GM12864 (cell line): Measurements from ENCODE around the gene IFI16.
"Not testable (repeated sequence)": the region's sequence is repeated elsewhere in the genome, so short reads cannot be mapped to it uniquely, and the experiment has no call there.

Experiments
- DNase-seq: peaks from one replicate; pipeline ENCODE4 v3.0.0-alpha.2; 2011; ENCODE audit warnings: low read depth
- H3K4me3 ChIP-seq: 2 replicates; pipeline ENCODE4 v1.5.1; 2011; ENCODE audit warnings: mild to moderate bottlenecking, low read depth, low read length, control low read depth
- TF ChIP-seq, protein P1 (sequence below): IDR thresholded peaks from 2 replicates; pipeline ENCODE4 v1.5.1; 2011; ENCODE audit warnings: low read depth, mild to moderate bottlenecking, moderate library complexity, low read length, control low read depth, inconsistent platforms; ENCODE audit errors: missing control alignments

IFI16 gene

DNA sequence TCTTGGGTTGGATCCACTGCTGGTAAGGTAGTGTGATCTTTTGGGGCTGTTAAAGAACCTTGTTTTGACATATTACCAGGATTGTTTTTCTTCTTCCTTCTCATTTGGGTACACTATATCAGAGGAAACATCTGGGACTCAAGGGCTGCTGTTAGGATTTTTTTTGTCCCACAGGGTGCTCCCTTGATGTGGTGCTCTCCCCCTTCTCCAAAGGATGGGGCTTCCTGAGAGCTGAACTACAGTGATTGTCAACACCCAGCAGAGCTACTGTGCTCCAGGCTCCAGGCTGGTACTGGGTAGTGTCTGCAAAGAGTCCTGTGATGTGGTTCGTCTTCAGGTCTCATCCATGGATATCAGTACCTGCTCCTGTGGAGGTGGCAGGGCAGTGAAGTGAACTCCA lies 20.6 kb downstream of the IFI16 start:
- no peak overlapping the region for H3K4me3 ChIP-seq
- no peak for DNase-seq
- TF ChIP-seq, protein P1, sequence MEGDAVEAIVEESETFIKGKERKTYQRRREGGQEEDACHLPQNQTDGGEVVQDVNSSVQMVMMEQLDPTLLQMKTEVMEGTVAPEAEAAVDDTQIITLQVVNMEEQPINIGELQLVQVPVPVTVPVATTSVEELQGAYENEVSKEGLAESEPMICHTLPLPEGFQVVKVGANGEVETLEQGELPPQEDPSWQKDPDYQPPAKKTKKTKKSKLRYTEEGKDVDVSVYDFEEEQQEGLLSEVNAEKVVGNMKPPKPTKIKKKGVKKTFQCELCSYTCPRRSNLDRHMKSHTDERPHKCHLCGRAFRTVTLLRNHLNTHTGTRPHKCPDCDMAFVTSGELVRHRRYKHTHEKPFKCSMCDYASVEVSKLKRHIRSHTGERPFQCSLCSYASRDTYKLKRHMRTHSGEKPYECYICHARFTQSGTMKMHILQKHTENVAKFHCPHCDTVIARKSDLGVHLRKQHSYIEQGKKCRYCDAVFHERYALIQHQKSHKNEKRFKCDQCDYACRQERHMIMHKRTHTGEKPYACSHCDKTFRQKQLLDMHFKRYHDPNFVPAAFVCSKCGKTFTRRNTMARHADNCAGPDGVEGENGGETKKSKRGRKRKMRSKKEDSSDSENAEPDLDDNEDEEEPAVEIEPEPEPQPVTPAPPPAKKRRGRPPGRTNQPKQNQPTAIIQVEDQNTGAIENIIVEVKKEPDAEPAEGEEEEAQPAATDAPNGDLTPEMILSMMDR = no peak

GRCh38 chr1:159030877-159031447 lies 21.3 kb downstream of the IFI16 start:
- TF ChIP-seq, protein P1 = no peak
- H3K4me3 ChIP-seq = no peak overlapping the region
- no peak for DNase-seq

- no peak overlapping the region for H3K4me3 ChIP-seq
- TF ChIP-seq, protein P1 = no peak
- no peak for DNase-seq
Measured at GRCh38 chr1:159040206-159040605, 30.5 kb downstream of the IFI16 start.

DNA sequence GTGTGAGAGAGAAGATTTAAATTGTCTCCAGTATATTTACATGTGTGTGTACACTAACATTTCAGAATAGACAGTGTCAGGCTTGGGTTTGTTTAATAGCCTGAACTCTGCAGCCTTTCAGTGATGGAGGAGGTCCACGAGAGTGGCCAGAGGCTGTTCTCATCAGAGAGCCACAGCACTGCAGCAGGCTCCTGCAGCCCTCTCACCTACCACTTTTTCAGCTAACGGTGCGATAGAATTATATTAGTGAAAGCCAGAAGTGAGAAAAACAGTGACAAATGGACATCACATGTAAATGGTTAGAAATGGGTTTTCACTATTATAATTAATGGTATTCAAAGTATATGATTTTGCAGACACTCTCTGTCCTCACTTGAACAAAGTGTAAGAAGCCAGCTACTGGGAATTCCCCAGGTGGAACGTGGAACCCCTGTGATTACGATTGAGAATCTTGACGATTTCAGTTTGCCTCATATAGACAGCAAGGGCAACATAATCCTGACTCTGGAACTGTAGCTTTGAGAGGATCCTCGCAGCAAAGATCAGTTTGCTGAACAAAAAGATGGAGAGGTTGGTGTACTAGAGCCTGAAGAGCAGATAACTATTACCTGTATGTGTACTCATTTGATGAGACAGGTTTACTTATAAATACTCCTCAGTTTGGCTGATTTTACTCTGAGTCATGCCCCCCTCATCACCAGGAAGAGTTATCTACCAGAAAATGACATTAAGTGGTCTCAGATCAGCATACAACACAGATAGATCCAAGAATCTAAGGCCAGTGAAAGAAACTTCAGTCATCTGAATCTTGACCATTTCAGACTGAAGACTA lies 31.4 kb downstream of the IFI16 start:
- TF ChIP-seq, protein P1 = no peak
- no peak overlapping the region for H3K4me3 ChIP-seq
- no peak for DNase-seq

- not testable (repeated sequence) for H3K4me3 ChIP-seq, DNase-seq
Measured at GRCh38 chr1:159046486-159046885, 36.8 kb downstream of the IFI16 start.

- no peak for DNase-seq
- no peak overlapping the region for H3K4me3 ChIP-seq
- TF ChIP-seq, protein P1 = no peak
Measured at GRCh38 chr1:159051436-159051835, 41.7 kb downstream of the IFI16 start.

- TF ChIP-seq, protein P1 = no peak
- H3K4me3 ChIP-seq = no peak overlapping the region
- no peak for DNase-seq
Measured at GRCh38 chr1:159054427-159054826, 44.7 kb downstream of the IFI16 start.
